ENCODE results near the gene PSMD2. TPM values are rescaled to one million over a fixed set of nuclear protein-coding genes. Genes with fewer than 3 reads are reported as not detected.

The PSMD2 gene
- total RNA-seq, 1 experiment from 2014 or later: 1,305 TPM

DNA sequence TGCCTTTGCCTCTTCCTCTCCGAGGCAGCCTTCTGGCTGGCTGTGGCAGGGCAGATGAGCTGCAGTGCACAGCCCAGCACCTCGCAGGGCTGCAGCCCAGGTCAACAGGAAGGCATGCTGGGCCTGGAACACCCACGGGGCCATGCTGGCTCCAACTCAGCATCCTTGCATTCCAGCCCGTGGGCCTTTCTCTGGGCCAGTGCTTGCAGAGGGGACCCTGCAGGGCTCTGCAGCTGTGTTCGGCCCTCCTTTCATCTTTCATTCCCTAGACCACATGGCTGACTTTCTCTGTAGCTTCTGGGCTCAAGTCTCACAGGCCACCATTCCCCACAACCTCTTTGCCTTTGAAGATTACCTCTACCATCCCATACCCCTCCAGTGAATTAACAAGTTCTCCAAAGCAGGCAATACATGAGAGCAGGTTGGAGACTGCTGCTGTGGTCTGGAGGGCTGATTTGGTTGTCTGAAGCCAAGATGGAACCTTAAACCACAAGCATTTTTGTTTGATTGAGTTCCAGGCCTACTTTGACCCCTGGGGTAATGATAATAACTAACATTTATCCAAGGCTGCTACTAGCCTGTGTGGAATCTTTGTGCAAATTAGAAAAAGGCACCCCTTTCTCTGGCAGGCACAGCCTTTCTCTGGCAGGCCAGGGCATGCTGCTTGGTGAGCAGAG, 44.3 kb downstream of the PSMD2 start:
- H3K27me3 ChIP-seq: no peaks in the 10 kb centered on the region
- H3K4me3 ChIP-seq: no peak overlapping the region
- no peaks in the 10 kb centered on the region for H3K9me3 ChIP-seq
- DNase-seq: no peak
- peaks cover 14% of the 10 kb centered on the region for H3K36me3 ChIP-seq

DNA sequence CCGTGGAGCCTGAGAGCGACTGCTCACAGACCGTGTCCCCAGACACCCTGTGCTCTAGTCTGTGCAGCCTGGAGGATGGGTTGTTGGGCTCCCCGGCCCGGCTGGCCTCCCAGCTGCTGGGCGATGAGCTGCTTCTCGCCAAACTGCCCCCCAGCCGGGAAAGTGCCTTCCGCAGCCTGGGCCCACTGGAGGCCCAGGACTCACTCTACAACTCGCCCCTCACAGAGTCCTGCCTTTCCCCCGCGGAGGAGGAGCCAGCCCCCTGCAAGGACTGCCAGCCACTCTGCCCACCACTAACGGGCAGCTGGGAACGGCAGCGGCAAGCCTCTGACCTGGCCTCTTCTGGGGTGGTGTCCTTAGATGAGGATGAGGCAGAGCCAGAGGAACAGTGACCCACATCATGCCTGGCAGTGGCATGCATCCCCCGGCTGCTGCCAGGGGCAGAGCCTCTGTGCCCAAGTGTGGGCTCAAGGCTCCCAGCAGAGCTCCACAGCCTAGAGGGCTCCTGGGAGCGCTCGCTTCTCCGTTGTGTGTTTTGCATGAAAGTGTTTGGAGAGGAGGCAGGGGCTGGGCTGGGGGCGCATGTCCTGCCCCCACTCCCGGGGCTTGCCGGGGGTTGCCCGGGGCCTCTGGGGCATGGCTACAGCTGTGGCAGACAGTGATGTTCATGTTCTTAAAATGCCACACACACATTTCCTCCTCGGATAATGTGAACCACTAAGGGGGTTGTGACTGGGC, 45.7 kb downstream of the PSMD2 start:
- Histone ChIP-seq H3K9me3 (no peaks in the 10 kb centered on the region), H3K27me3 (no peaks in the 10 kb centered on the region), H3K36me3 (peaks cover 11% of the 10 kb centered on the region), H3K4me3 (no peak overlapping the region)
- DNase-seq: no peak

- Histone ChIP-seq H3K36me3 (peaks cover 11% of the 10 kb centered on the region), H3K9me3 (no peaks in the 10 kb centered on the region), H3K4me3 (no peak overlapping the region), H3K27me3 (no peaks in the 10 kb centered on the region)
- peak; percentile 64 for DNase-seq
Observed at GRCh38 chr3:184345317-184346144, 46.5 kb downstream of the PSMD2 start.

- Histone ChIP-seq H3K36me3 (peaks cover 13% of the 10 kb centered on the region), H3K27me3 (no peaks in the 10 kb centered on the region), H3K4me3 (no peak overlapping the region), H3K9me3 (no peaks in the 10 kb centered on the region)
- no peak for DNase-seq
Observed at GRCh38 chr3:184346480-184347190, 47.6 kb downstream of the PSMD2 start.

GRCh38 chr3:184347321-184348056, 48.4 kb downstream of the PSMD2 start:
- DNase-seq: no peak
- no peaks in the 10 kb centered on the region for H3K9me3 ChIP-seq
- peaks cover 8% of the 10 kb centered on the region for H3K36me3 ChIP-seq
- no peak overlapping the region for H3K4me3 ChIP-seq
- H3K27me3 ChIP-seq: no peaks in the 10 kb centered on the region

DNA sequence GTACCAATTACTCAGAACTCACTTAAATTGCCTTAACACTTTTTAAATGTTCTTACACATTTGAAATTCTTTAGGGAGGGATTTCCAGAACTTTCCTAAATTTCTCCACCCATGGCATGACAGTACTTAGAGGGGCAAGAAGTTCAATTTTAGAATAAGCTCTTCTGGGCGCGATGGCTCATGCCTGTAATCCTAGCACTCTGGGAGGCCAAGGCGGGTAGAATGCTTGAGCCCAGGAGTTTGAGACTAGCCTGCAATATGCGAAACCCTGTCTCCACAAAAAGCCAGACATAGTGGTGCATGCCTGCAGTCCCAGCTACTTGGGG, 49.0 kb downstream of the PSMD2 start:
- H3K9me3 ChIP-seq: no peaks in the 10 kb centered on the region
- peaks cover 5% of the 10 kb centered on the region; the same call in 1 of the 2 replicates for H3K36me3 ChIP-seq
- no peaks in the 10 kb centered on the region for H3K27me3 ChIP-seq
- DNase-seq: no peak
- no peak overlapping the region for H3K4me3 ChIP-seq

GRCh38 chr3:184349563-184350470, 50.8 kb downstream of the PSMD2 start:
- Histone ChIP-seq H3K4me3 (no peak overlapping the region), H3K9me3 (no peaks in the 10 kb centered on the region), H3K27me3 (no peaks in the 10 kb centered on the region), H3K36me3 (peaks cover 7% of the 10 kb centered on the region; the same call in 1 of the 2 replicates)
- no peak for DNase-seq

DNA sequence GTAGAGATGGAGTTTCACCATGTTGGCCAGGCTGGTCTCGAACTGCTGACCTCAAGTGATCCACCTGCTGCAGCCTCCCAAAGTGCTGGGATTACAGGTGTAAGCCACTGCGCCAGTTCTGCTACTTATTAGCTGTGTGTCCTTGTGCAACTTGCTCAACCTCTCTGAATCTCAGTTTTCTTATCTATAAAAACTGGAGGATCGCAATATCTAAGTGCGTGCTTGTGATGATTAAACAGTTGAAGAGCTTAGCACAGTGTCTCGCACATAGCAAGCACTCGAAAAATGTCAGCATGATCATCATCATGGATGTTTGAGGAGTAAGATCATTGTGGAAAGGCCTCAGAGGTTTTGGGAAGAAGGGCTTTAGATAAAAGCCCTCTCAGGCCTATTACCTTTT, 51.6 kb downstream of the PSMD2 start:
- no peaks in the 10 kb centered on the region for H3K27me3 ChIP-seq
- H3K4me3 ChIP-seq: no peak overlapping the region
- peaks cover 7% of the 10 kb centered on the region; the same call in 1 of the 2 replicates for H3K36me3 ChIP-seq
- DNase-seq: no peak
- no peaks in the 10 kb centered on the region for H3K9me3 ChIP-seq

DNA sequence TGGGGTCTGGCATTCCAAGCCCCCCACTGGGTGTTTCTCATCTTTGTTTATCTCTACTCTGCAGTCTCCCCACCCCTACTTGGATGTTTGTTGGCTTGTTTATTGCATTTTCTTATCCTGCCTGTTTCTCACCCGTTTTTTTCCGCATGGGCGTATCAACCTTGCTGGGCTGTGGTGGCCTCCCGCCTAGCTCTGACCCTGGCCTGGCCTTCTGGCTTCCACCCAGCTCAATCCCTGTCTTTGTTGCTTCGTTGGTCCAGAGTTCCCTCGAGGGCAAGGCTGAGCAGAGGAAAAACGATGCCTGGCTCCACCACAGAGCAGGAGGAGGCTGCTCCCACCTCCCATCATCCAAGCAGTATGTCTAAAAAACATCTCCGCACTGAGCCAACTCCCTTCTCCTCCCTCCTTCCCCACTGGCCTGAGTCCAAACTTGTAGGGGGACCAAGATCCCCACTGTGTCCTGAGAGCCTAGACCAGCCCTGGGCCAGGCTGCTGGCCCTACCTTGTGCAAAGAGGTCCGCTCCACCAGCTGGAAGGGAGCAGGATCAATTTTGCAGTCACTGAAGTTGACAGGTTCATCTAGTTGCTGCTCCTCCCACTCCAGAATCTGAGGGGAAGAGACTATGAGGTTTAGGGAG, 52.6 kb downstream of the PSMD2 start:
- Histone ChIP-seq H3K36me3 (peaks cover 5% of the 10 kb centered on the region; the same call in 1 of the 2 replicates), H3K27me3 (no peaks in the 10 kb centered on the region), H3K4me3 (no peak overlapping the region), H3K9me3 (no peaks in the 10 kb centered on the region)
- DNase-seq: no peak

GRCh38 chr3:184352149-184352785, 53.2 kb downstream of the PSMD2 start:
- no peaks in the 10 kb centered on the region for H3K9me3 ChIP-seq
- peaks cover 5% of the 10 kb centered on the region; the same call in 1 of the 2 replicates for H3K36me3 ChIP-seq

GRCh38 chr3:184352897-184353545, 54.0 kb downstream of the PSMD2 start:
- H3K27me3 ChIP-seq: no peaks in the 10 kb centered on the region
- no peak for DNase-seq
- H3K4me3 ChIP-seq: no peak overlapping the region
- H3K36me3 ChIP-seq: 0 out of 2 replicates have a peak, but pooled peaks cover 5% of the 10 kb centered on the region
- H3K9me3 ChIP-seq: no peaks in the 10 kb centered on the region

More at GRCh38 chr3:184352149-184352785, 53.2 kb downstream of the PSMD2 start:
- Histone ChIP-seq H3K27me3 (no peaks in the 10 kb centered on the region), H3K4me3 (no peak overlapping the region)
- no peak for DNase-seq

- H3K36me3 ChIP-seq: 0 out of 2 replicates have a peak, but pooled peaks cover 5% of the 10 kb centered on the region
- H3K4me3 ChIP-seq: no peak overlapping the region
- H3K9me3 ChIP-seq: no peaks in the 10 kb centered on the region
- H3K27me3 ChIP-seq: no peaks in the 10 kb centered on the region
- no peak for DNase-seq
Observed at GRCh38 chr3:184353546-184353941, 54.5 kb downstream of the PSMD2 start.

DNA sequence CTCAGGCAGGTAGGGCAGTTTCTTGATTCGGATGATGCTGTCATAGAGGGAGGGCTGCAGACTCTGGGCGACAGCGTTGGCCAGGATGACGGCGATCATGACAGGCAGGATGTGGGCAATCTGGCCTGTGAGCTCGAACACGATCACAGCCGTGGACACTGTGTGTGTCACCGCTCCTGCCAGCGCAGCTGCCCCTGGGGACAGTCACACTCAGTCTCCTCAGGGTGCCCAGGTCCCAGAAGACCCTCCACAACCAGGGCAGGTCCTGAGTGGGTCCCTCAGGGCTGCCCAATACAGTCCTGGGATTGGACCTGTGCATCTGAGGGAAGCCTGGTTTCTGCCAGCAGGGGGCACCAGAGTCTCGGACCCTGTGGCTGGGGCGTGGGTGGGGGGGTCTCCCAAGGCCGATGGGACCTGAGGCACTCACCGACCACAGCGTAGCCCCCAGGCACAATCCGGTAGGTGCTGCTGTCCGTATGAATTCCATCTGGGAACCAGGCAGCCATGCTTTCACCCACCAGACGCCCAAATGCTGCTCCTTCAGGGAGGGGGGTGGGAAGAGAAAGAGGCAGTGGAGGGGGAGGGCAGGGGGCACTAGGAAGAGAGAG, 55.2 kb downstream of the PSMD2 start:
- 0 out of 2 replicates have a peak, but pooled peaks cover 5% of the 10 kb centered on the region for H3K36me3 ChIP-seq

More for the DNA sequence above, 55.2 kb downstream of the PSMD2 start:
- DNase-seq: peak; percentile 37
- Histone ChIP-seq H3K4me3 (no peak overlapping the region), H3K9me3 (no peaks in the 10 kb centered on the region), H3K27me3 (no peaks in the 10 kb centered on the region)
